HEK293 (cell line): ENCODE data around the gene DCLRE1C.

Experiments used
- AEBP2 ChIP-seq: fragments of 450-650 bp; formaldehyde crosslinking; IDR thresholded peaks from 2 replicates; pipeline ENCODE4 v1.5.1; 2016; ENCODE audit warnings: missing biosample characterization, missing genetic modification characterization, borderline replicate concordance
- ATF2 ChIP-seq: fragments of 450-650 bp; formaldehyde crosslinking; IDR thresholded peaks from 2 replicates; pipeline ENCODE4 v1.5.1; 2016; ENCODE audit warnings: missing biosample characterization, missing genetic modification characterization, low read depth
- BCL11A ChIP-seq: fragments of 450-650 bp; formaldehyde crosslinking; IDR thresholded peaks from 2 replicates; pipeline ENCODE4 v1.5.1; 2016; ENCODE audit warnings: low read depth, missing biosample characterization, missing genetic modification characterization
- EGR2 ChIP-seq: fragments of 450-650 bp; formaldehyde crosslinking; IDR thresholded peaks from 2 replicates; pipeline ENCODE4 v1.5.1; 2016; ENCODE audit warnings: low read depth, missing biosample characterization, missing genetic modification characterization
- IKZF3 ChIP-seq: fragments of 450-650 bp; IDR thresholded peaks from 2 replicates; pipeline ENCODE4 v1.5.0; 2018; ENCODE audit warnings: missing biosample characterization, mild to moderate bottlenecking, missing genetic modification characterization, moderate library complexity
- KLF16 ChIP-seq: fragments of 450-650 bp; formaldehyde crosslinking; IDR thresholded peaks from 2 replicates; pipeline ENCODE4 v1.5.1; 2017; ENCODE audit warnings: missing biosample characterization, missing genetic modification characterization
- KLF7 ChIP-seq: fragments of 450-650 bp; formaldehyde crosslinking; IDR thresholded peaks from 2 replicates; pipeline ENCODE4 v1.5.1; 2016; ENCODE audit warnings: missing biosample characterization, missing genetic modification characterization, borderline replicate concordance
- MYNN ChIP-seq: fragments of 450-650 bp; formaldehyde crosslinking; IDR thresholded peaks from 2 replicates; pipeline ENCODE4 v1.5.1; 2016; ENCODE audit warnings: missing biosample characterization, missing genetic modification characterization, borderline replicate concordance
- SCRT2 ChIP-seq: fragments of 450-650 bp; formaldehyde crosslinking; IDR thresholded peaks from 2 replicates; pipeline ENCODE4 v1.5.1; 2016; ENCODE audit warnings: missing biosample characterization, missing genetic modification characterization
- SETDB1 ChIP-seq: IDR thresholded peaks from one replicate; pipeline ENCODE4 v1.6.1; 2017; ENCODE audit warnings: mild to moderate bottlenecking, low read length, moderate library complexity, mixed read lengths; ENCODE audit not compliant: insufficient read length
- TRIM28 ChIP-seq: IDR thresholded peaks from 2 replicates; pipeline ENCODE4 v1.6.1; 2011; ENCODE audit warnings: low read length, control low read depth, borderline replicate concordance
- YY2 ChIP-seq: fragments of 450-650 bp; formaldehyde crosslinking; IDR thresholded peaks from 2 replicates; pipeline ENCODE4 v1.5.1; 2016; ENCODE audit warnings: missing biosample characterization, missing genetic modification characterization
- ZBTB1 ChIP-seq: fragments of 450-650 bp; formaldehyde crosslinking; IDR thresholded peaks from 2 replicates; pipeline ENCODE4 v1.5.1; 2016; ENCODE audit warnings: missing biosample characterization, missing genetic modification characterization
- ZBTB20 ChIP-seq: fragments of 450-650 bp; formaldehyde crosslinking; IDR thresholded peaks from 2 replicates; pipeline ENCODE4 v1.5.1; 2016; ENCODE audit warnings: missing biosample characterization, missing genetic modification characterization
- ZNF132 ChIP-seq: fragments of 450-650 bp; formaldehyde crosslinking; IDR thresholded peaks from 2 replicates; pipeline ENCODE4 v1.5.1; 2017; ENCODE audit warnings: missing biosample characterization, missing genetic modification characterization, borderline replicate concordance
- ZNF133 ChIP-seq: fragments of 450-650 bp; formaldehyde crosslinking; IDR thresholded peaks from 2 replicates; pipeline ENCODE4 v1.5.1; 2016; ENCODE audit warnings: missing biosample characterization, missing genetic modification characterization
- ZNF146 ChIP-seq: fragments of 450-650 bp; formaldehyde crosslinking; IDR thresholded peaks from 2 replicates; pipeline ENCODE4 v1.5.1; 2016; ENCODE audit warnings: missing biosample characterization, missing genetic modification characterization
- ZNF221 ChIP-seq: fragments of 450-650 bp; formaldehyde crosslinking; IDR thresholded peaks from 2 replicates; pipeline ENCODE4 v1.5.1; 2017; ENCODE audit warnings: missing biosample characterization, missing genetic modification characterization, borderline replicate concordance
- ZNF280D ChIP-seq: fragments of 450-650 bp; formaldehyde crosslinking; IDR thresholded peaks from 2 replicates; pipeline ENCODE4 v1.5.1; 2016; ENCODE audit warnings: missing biosample characterization, missing genetic modification characterization
- ZNF292 ChIP-seq: fragments of 450-650 bp; formaldehyde crosslinking; IDR thresholded peaks from 2 replicates; pipeline ENCODE4 v1.5.1; 2016; ENCODE audit warnings: low read depth, missing biosample characterization, missing genetic modification characterization, borderline replicate concordance
- ZNF311 ChIP-seq: fragments of 450-650 bp; formaldehyde crosslinking; IDR thresholded peaks from 2 replicates; pipeline ENCODE4 v1.5.1; 2017; ENCODE audit warnings: missing biosample characterization, missing genetic modification characterization, borderline replicate concordance
- ZNF416 ChIP-seq: fragments of 450-650 bp; formaldehyde crosslinking; IDR thresholded peaks from 2 replicates; pipeline ENCODE4 v1.5.1; 2016; ENCODE audit warnings: missing biosample characterization, missing genetic modification characterization
- ZNF426 ChIP-seq: fragments of 450-650 bp; formaldehyde crosslinking; IDR thresholded peaks from 2 replicates; pipeline ENCODE4 v1.5.1; 2017; ENCODE audit warnings: missing biosample characterization, missing genetic modification characterization, mild to moderate bottlenecking, inconsistent platforms, moderate library complexity
- ZNF473 ChIP-seq: fragments of 450-650 bp; formaldehyde crosslinking; IDR thresholded peaks from 2 replicates; pipeline ENCODE4 v1.5.1; 2017; ENCODE audit warnings: missing biosample characterization, missing genetic modification characterization
- ZNF501 ChIP-seq: fragments of 450-650 bp; formaldehyde crosslinking; IDR thresholded peaks from 2 replicates; pipeline ENCODE4 v1.5.1; 2016; ENCODE audit warnings: missing biosample characterization, missing genetic modification characterization
- ZNF513 ChIP-seq: fragments of 450-650 bp; IDR thresholded peaks from 2 replicates; pipeline ENCODE4 v1.5.1; 2018; ENCODE audit warnings: missing biosample characterization, missing genetic modification characterization
- ZNF610 ChIP-seq: fragments of 450-650 bp; formaldehyde crosslinking; IDR thresholded peaks from 2 replicates; pipeline ENCODE4 v1.5.1; 2016; ENCODE audit warnings: missing biosample characterization, missing genetic modification characterization, borderline replicate concordance
- ZNF791 ChIP-seq: fragments of 450-650 bp; formaldehyde crosslinking; IDR thresholded peaks from 2 replicates; pipeline ENCODE4 v1.5.1; 2016; ENCODE audit warnings: missing biosample characterization, missing genetic modification characterization
- ZSCAN16 ChIP-seq: fragments of 450-650 bp; formaldehyde crosslinking; IDR thresholded peaks from 2 replicates; pipeline ENCODE4 v1.5.1; 2016; ENCODE audit warnings: missing biosample characterization, missing genetic modification characterization
- ZSCAN23 ChIP-seq: fragments of 450-650 bp; formaldehyde crosslinking; IDR thresholded peaks from 2 replicates; pipeline ENCODE4 v1.5.1; 2016; ENCODE audit warnings: missing biosample characterization, missing genetic modification characterization

Gene DCLRE1C

GRCh38 chr10:14878266-14879123 lies 75.4 kb downstream of the DCLRE1C start, which contains the start of gene SUV39H2 (continued):
- TF ChIP-seq ATF2 (tag by site-specific recombination), result no peak
- TF ChIP-seq ZNF501 (tag by site-specific recombination), result peak; percentile 98; the same call in 1 of the 2 replicates
- no peak for TF ChIP-seq MYNN (tag by site-specific recombination)
- no peak for TF ChIP-seq ZNF133 (tag by site-specific recombination)
- TF ChIP-seq ZNF610 (tag by site-specific recombination), result peak; percentile 73; the same call in 1 of the 2 replicates
- no peak for TF ChIP-seq SETDB1
- no peak for TF ChIP-seq ZNF132 (tag by site-specific recombination)
- peak; percentile 78 for TF ChIP-seq IKZF3 (tag by site-specific recombination)
- peak; percentile 70 for TF ChIP-seq YY2 (tag by site-specific recombination)
- peak; percentile 40; the same call in 1 of the 2 replicates for TF ChIP-seq SCRT2
- no peak for TF ChIP-seq ZSCAN16 (tag by site-specific recombination)
- TF ChIP-seq ZSCAN23 (tag by site-specific recombination), result peak; percentile 72; the same call in 1 of the 2 replicates
- no peak for TF ChIP-seq ZNF426 (tag by site-specific recombination)
- peak; percentile 81; the same call in 1 of the 2 replicates for TF ChIP-seq KLF7 (tag by site-specific recombination)
- no peak for TF ChIP-seq ZNF791 (tag by site-specific recombination)
- no peak for TF ChIP-seq ZBTB1
- no peak for TF ChIP-seq ZNF280D (tag by site-specific recombination)
- TF ChIP-seq TRIM28, result no peak
- TF ChIP-seq ZNF292 (tag by site-specific recombination), result no peak
- peak; percentile 81 for TF ChIP-seq KLF16 (tag by site-specific recombination)
- TF ChIP-seq AEBP2 (tag by site-specific recombination), result no peak
- TF ChIP-seq ZNF311, result no peak
- TF ChIP-seq ZNF416 (tag by site-specific recombination), result no peak
- no peak for TF ChIP-seq ZNF473 (tag by site-specific recombination)
- TF ChIP-seq ZBTB20 (tag by site-specific recombination), result peak; percentile 76
- TF ChIP-seq ZNF221, result no peak
- TF ChIP-seq EGR2, result no peak
- peak; percentile 57; the same call in 1 of the 2 replicates for TF ChIP-seq BCL11A (tag by site-specific recombination)
- peak; percentile 35; the same call in 1 of the 2 replicates for TF ChIP-seq ZNF146 (tag by site-specific recombination)
- TF ChIP-seq ZNF513, result no peak
